Muscle of back (tissue), 11 donors: ENCODE data around the gene CIT. TPM values are rescaled to one million over a fixed set of nuclear protein-coding genes. Genes with fewer than 3 reads are reported as not detected.

Experiments used
- DNase-seq, 3 donors: peaks; one replicate each; pipeline versions ENCODE4 v3.0.0 to v3.0.0-alpha.2; 2013
- polyA plus RNA-seq, 10 donors: library from polyadenylated mRNA; unstranded; fragments of 120-200 nt; gene quantifications; one replicate each; pipeline ENCODE4 v1.2.1, GENCODE V29; 2013; ENCODE audit not compliant: insufficient read length in 10 of 10

The CIT gene
- polyA plus RNA-seq, 10 donors = 7.1 to 13.5 (median 9.6) TPM

- no peak for DNase-seq
Observed at GRCh38 chr12:119704065-119704747, 172.9 kb downstream of the CIT start.

- DNase-seq = no peak
Observed at GRCh38 chr12:119700078-119700477, 177.0 kb downstream of the CIT start.

GRCh38 chr12:119699199-119699760, 177.8 kb downstream of the CIT start:
- DNase-seq = no peak

- DNase-seq = no peak
Observed at GRCh38 chr12:119696943-119697342, 180.2 kb downstream of the CIT start.

- DNase-seq = no peak
Observed at GRCh38 chr12:119695034-119695433, 182.1 kb downstream of the CIT start.

- no peak for DNase-seq
Observed at GRCh38 chr12:119694111-119694510, 183.0 kb downstream of the CIT start.

GRCh38 chr12:119693511-119693910, 183.6 kb downstream of the CIT start:
- no peak for DNase-seq

- peak in 2 of 3 donors; percentile 38 to 65 for DNase-seq
Observed at GRCh38 chr12:119692997-119693396, 184.1 kb downstream of the CIT start.

GRCh38 chr12:119692410-119692809, 184.7 kb downstream of the CIT start:
- peak in 2 of 3 donors; percentile 28 to 61 for DNase-seq

- DNase-seq = no peak
Observed at GRCh38 chr12:119691202-119691810, 185.8 kb downstream of the CIT start.

GRCh38 chr12:119689935-119690500, 187.1 kb downstream of the CIT start:
- no peak for DNase-seq

- DNase-seq = no peak
Observed at GRCh38 chr12:119687879-119688278, 189.2 kb downstream of the CIT start.

GRCh38 chr12:119687406-119687805, 189.7 kb downstream of the CIT start:
- DNase-seq = peak in 2 of 3 donors; percentile 37 to 78

GRCh38 chr12:119686776-119687175, 190.3 kb downstream of the CIT start:
- DNase-seq = no peak

GRCh38 chr12:119686355-119686754, 190.8 kb downstream of the CIT start:
- no peak for DNase-seq

- DNase-seq = no peak
Observed at GRCh38 chr12:119685375-119685774, 191.7 kb downstream of the CIT start.

GRCh38 chr12:119684711-119685369, 192.3 kb downstream of the CIT start:
- peak in 1 of 3 donors; percentile 54 for DNase-seq

- DNase-seq = no peak
Observed at GRCh38 chr12:119683816-119684215, 193.3 kb downstream of the CIT start.

- peak in 2 of 3 donors; percentile 18 to 38 for DNase-seq
Observed at GRCh38 chr12:119683413-119683812, 193.7 kb downstream of the CIT start.

GRCh38 chr12:119682639-119683252, 194.4 kb downstream of the CIT start:
- DNase-seq = no peak

GRCh38 chr12:119681728-119682638, 195.1 kb downstream of the CIT start:
- DNase-seq = no peak
